SK-N-SH (cell line): ENCODE data around the gene CNTNAP2. TPM values are rescaled to one million over a fixed set of nuclear protein-coding genes. Genes with fewer than 3 reads are reported as not detected.

Experiments
- CTCF ChIA-PET: fragments of 300-600, 350-600 bp; formaldehyde crosslinking; extraction: SDS; loops from one replicate; lab custom pipeline; 2021; lab: Yijun Ruan, JAX
- POLR2A ChIA-PET: fragments of 350-600 bp; sonication (Branson Sonifier 250); formaldehyde crosslinking; extraction: SDS; loops from one replicate; lab custom pipeline; 2020; ENCODE audit warnings: antibody characterized with exemption, inconsistent platforms; lab: Yijun Ruan, JAX
- DNase-seq: peaks from one replicate; pipeline ENCODE4 v3.0.0; 2012
- H2AFZ ChIP-seq: fragments of 200-600 bp; sonication (generic); 2 replicates; pipeline ENCODE4 v1.8.1; 2016; ENCODE audit warnings: antibody characterized with exemption, mild to moderate bottlenecking, low read depth
- H3F3A ChIP-seq: fragments of 200-600 bp; sonication (generic); replicated peaks from 2 replicates; pipeline ENCODE3; 2016; ENCODE audit warnings: antibody characterized with exemption, mild to moderate bottlenecking; ENCODE audit not compliant: insufficient read depth
- H3K27ac ChIP-seq, 2 experiments: fragments of 200-500 bp in 1 of 2; fragments of 200-600 bp in 1 of 2; sonication (Bioruptor generic) in 1 of 2; sonication (generic), shearing (Covaris generic) in 1 of 2; 2 replicates each; pipeline versions ENCODE4 v1.5.1 to v1.6.1; 2014 to 2016; ENCODE audit warnings: low read depth in 2 of 2, inconsistent platforms in 1 of 2, low read length in 1 of 2, mild to moderate bottlenecking in 1 of 2, mixed read lengths in 1 of 2
- H3K27me3 ChIP-seq: fragments of 200-600 bp; sonication (generic), shearing (Covaris generic); 2 replicates; pipeline ENCODE4 v1.6.1; 2016; ENCODE audit warnings: mixed run types; ENCODE audit not compliant: insufficient read depth
- H3K36me3 ChIP-seq, 2 experiments: fragments of 200-500 bp in 1 of 2; fragments of 200-600 bp in 1 of 2; sonication (Bioruptor generic) in 1 of 2; sonication (generic) in 1 of 2; replicated peaks in 1 of 2; 2 replicates each; pipeline versions ENCODE3 to v1.5.1; 2014 to 2016; ENCODE audit warnings: low read length in 1 of 2, mild to moderate bottlenecking in 1 of 2; ENCODE audit not compliant: insufficient read depth in 2 of 2, control insufficient read depth in 1 of 2
- H3K4me1 ChIP-seq, 2 experiments: fragments of 200-500 bp in 1 of 2; fragments of 200-600 bp in 1 of 2; sonication (Bioruptor generic) in 1 of 2; sonication (generic), shearing (Covaris generic) in 1 of 2; 2 replicates each; pipeline versions ENCODE4 v1.5.1 to v1.6.1; 2014 to 2016; ENCODE audit warnings: low read depth in 1 of 2, low read length in 1 of 2, mixed run types in 1 of 2; ENCODE audit not compliant: insufficient read depth in 2 of 2, control insufficient read depth in 1 of 2
- H3K4me2 ChIP-seq: fragments of 200-600 bp; sonication (generic), shearing (Covaris generic); 2 replicates; pipeline ENCODE4 v1.6.1; 2017; ENCODE audit warnings: mixed run types
- H3K4me3 ChIP-seq, 2 experiments: fragments of 200-500 bp in 1 of 2; fragments of 200-600 bp in 1 of 2; sonication (Bioruptor generic) in 1 of 2; sonication (generic), shearing (Covaris generic) in 1 of 2; 2 replicates each; pipeline versions ENCODE4 v1.5.1 to v1.8.1; 2014 to 2016; ENCODE audit warnings: low read depth in 2 of 2, inconsistent platforms in 1 of 2, low read length in 1 of 2, mild to moderate bottlenecking in 1 of 2, mixed read lengths in 1 of 2, moderate library complexity in 1 of 2
- H3K79me2 ChIP-seq: fragments of 200-600 bp; sonication (generic); 2 replicates; pipeline ENCODE4 v1.8.1; 2017; ENCODE audit warnings: mild to moderate bottlenecking; ENCODE audit not compliant: insufficient read depth
- H3K9ac ChIP-seq: fragments of 200-600 bp; sonication (generic); 2 replicates; pipeline ENCODE4 v1.6.1; 2017; ENCODE audit warnings: mixed run types
- H3K9me2 ChIP-seq: fragments of 200-600 bp; sonication (generic); 2 replicates; pipeline ENCODE4 v1.6.1; 2017; ENCODE audit warnings: mixed run types
- H3K9me3 ChIP-seq: fragments of 200-600 bp; sonication (generic); 2 replicates; pipeline ENCODE4 v1.6.1; 2017; ENCODE audit warnings: mixed run types, mild to moderate bottlenecking, moderate library complexity
- H4K20me1 ChIP-seq: fragments of 200-600 bp; sonication (generic); 2 replicates; pipeline ENCODE4 v1.6.1; 2017; ENCODE audit warnings: mild to moderate bottlenecking, mixed run types; ENCODE audit not compliant: insufficient read depth
- ELF1 ChIP-seq: IDR thresholded peaks from 2 replicates; pipeline ENCODE4 v1.4.0; 2012
- EP300 ChIP-seq, 2 experiments: IDR thresholded peaks; 2 replicates each; pipeline versions ENCODE4 v1.4.0 to v1.6.1; 2012; ENCODE audit warnings: borderline replicate concordance in 1 of 2, low read depth in 1 of 2, low read length in 1 of 2
- FOXJ3 ChIP-seq: sonication (generic); formaldehyde crosslinking; IDR thresholded peaks from 2 replicates; pipeline ENCODE4 v1.5.1; 2020; ENCODE audit warnings: mild to moderate bottlenecking, missing genetic modification reagents
- FOXM1 ChIP-seq: IDR thresholded peaks from 2 replicates; pipeline ENCODE4 v1.4.0; 2012; ENCODE audit warnings: low read depth, mild to moderate bottlenecking
- GABPA ChIP-seq: IDR thresholded peaks from 2 replicates; pipeline ENCODE4 v1.4.0; 2012; ENCODE audit warnings: low read depth, mild to moderate bottlenecking
- JUND ChIP-seq: IDR thresholded peaks from 2 replicates; pipeline ENCODE4 v1.4.0; 2012
- MEF2A ChIP-seq: IDR thresholded peaks from 2 replicates; pipeline ENCODE4 v1.4.0; 2012; ENCODE audit warnings: low read depth, borderline replicate concordance
- NFIC ChIP-seq: IDR thresholded peaks from 2 replicates; pipeline ENCODE4 v1.4.0; 2012; ENCODE audit warnings: borderline replicate concordance
- POLR2AphosphoS5 ChIP-seq: IDR thresholded peaks from 2 replicates; pipeline ENCODE4 v1.6.1; 2012; ENCODE audit warnings: low read depth, low read length
- RAD21 ChIP-seq: IDR thresholded peaks from 2 replicates; pipeline ENCODE4 v1.6.1; 2012; ENCODE audit warnings: mild to moderate bottlenecking, low read length
- RCOR1 ChIP-seq: fragments of 150-350 bp; IDR thresholded peaks from 2 replicates; pipeline ENCODE4 v1.6.1; 2017; ENCODE audit warnings: antibody characterized with exemption, low read length
- RXRA ChIP-seq: IDR thresholded peaks from 2 replicates; pipeline ENCODE4 v1.4.0; 2012; ENCODE audit warnings: low read depth, mild to moderate bottlenecking, borderline replicate concordance
- TCF12 ChIP-seq: IDR thresholded peaks from 2 replicates; pipeline ENCODE4 v1.4.0; 2012
- TEAD4 ChIP-seq: IDR thresholded peaks from 2 replicates; pipeline ENCODE4 v1.4.0; 2012; ENCODE audit warnings: mild to moderate bottlenecking, borderline replicate concordance; ENCODE audit not compliant: insufficient read depth
- WGBS: methylation state at CpG from one replicate; pipeline ENCODE4 v1.1.6; 2017; ENCODE audit warnings: low lambda C conversion rate; 5-methylcytosine and 5-hydroxymethylcytosine counted together
- polyA plus RNA-seq, 3 experiments: library from polyadenylated mRNA; depleted of rRNA; stranded (reverse); fragments of >200 nt; gene quantifications; 2 replicates each; pipeline ENCODE4 v1.2.3, GENCODE V29; 2012
- TF ChIP-seq, protein P1 (sequence below): IDR thresholded peaks from 2 replicates; pipeline ENCODE4 v1.4.0; 2012; ENCODE audit warnings: low read depth, borderline replicate concordance
- TF ChIP-seq, protein P2 (sequence below): IDR thresholded peaks from 2 replicates; pipeline ENCODE4 v1.6.1; 2012; ENCODE audit warnings: mild to moderate bottlenecking, low read depth, low read length, moderate library complexity

CNTNAP2 gene
- polyA plus RNA-seq, 1 of the 3 experiments (the other 2 are of a cell fraction), result 3.4 TPM

DNA sequence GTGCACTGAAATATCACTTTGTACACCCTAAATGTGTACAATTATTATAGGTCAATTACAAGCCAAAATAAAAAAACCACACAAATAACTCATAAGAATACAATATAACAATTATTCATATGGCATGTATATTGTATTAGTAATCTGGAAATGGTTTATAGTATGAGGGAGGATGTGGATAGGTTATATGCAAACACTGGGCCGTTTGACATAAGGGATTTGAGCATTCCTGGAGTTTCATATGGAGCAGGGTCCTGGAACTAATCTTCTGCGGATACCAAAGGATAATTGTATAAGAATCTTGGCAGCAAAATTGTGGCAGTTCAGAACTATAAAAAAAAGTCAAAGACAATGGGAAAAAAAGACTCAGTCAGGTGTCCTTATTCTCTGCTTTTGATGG lies 619.4 kb downstream of the CNTNAP2 start:
- H3K79me2 ChIP-seq, result no peaks in the 10 kb centered on the region
- 39% methylated on average over 2 of the region's 2 CpGs for WGBS
- no peaks in the 10 kb centered on the region for H3K36me3 ChIP-seq
- H3K9ac ChIP-seq, result no peak overlapping the region
- H2AFZ ChIP-seq, result no peak overlapping the region
- POLR2A ChIA-PET, result no interaction called here
- TF ChIP-seq TCF12 (no peak), MEF2A (no peak), RCOR1 (no peak), RAD21 (no peak), FOXM1 (no peak), EP300 (IDR thresholded peaks at IDR 0.05; ENCODE audit: borderline replicate concordance in 1 of 2, low read depth in 1 of 2, low read length in 1 of 2) (no peak), TEAD4 (no peak), FOXJ3 (CRISPR knock-in tag) (no peak), POLR2AphosphoS5 (no peak), GABPA (no peak), JUND (no peak), NFIC (no peak), RXRA (no peak), ELF1 (no peak)
- TF ChIP-seq, protein P1, sequence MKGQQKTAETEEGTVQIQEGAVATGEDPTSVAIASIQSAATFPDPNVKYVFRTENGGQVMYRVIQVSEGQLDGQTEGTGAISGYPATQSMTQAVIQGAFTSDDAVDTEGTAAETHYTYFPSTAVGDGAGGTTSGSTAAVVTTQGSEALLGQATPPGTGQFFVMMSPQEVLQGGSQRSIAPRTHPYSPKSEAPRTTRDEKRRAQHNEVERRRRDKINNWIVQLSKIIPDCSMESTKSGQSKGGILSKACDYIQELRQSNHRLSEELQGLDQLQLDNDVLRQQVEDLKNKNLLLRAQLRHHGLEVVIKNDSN, result no peak
- TF ChIP-seq, protein P2, sequence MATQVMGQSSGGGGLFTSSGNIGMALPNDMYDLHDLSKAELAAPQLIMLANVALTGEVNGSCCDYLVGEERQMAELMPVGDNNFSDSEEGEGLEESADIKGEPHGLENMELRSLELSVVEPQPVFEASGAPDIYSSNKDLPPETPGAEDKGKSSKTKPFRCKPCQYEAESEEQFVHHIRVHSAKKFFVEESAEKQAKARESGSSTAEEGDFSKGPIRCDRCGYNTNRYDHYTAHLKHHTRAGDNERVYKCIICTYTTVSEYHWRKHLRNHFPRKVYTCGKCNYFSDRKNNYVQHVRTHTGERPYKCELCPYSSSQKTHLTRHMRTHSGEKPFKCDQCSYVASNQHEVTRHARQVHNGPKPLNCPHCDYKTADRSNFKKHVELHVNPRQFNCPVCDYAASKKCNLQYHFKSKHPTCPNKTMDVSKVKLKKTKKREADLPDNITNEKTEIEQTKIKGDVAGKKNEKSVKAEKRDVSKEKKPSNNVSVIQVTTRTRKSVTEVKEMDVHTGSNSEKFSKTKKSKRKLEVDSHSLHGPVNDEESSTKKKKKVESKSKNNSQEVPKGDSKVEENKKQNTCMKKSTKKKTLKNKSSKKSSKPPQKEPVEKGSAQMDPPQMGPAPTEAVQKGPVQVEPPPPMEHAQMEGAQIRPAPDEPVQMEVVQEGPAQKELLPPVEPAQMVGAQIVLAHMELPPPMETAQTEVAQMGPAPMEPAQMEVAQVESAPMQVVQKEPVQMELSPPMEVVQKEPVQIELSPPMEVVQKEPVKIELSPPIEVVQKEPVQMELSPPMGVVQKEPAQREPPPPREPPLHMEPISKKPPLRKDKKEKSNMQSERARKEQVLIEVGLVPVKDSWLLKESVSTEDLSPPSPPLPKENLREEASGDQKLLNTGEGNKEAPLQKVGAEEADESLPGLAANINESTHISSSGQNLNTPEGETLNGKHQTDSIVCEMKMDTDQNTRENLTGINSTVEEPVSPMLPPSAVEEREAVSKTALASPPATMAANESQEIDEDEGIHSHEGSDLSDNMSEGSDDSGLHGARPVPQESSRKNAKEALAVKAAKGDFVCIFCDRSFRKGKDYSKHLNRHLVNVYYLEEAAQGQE, result no peak
- TF ChIP-seq, all 33 proteins: peak for 0
- Histone ChIP-seq H3K4me3 (no peak overlapping the region), H3K9me3 (peaks cover 11% of the 10 kb centered on the region; the same call in 1 of the 2 replicates), H3K27me3 (no peaks in the 10 kb centered on the region), H3K4me2 (no peak overlapping the region), H3F3A (no peaks in the 10 kb centered on the region), H3K9me2 (no peaks in the 10 kb centered on the region), H4K20me1 (no peaks in the 10 kb centered on the region), H3K27ac (no peak overlapping the region), H3K4me1 (no peaks in the 10 kb centered on the region; a peak in 1 of 4 replicates)
- CTCF ChIA-PET, result interaction anchor here (1.4 kb wide), 1 partner anchor 24 kb away, joined by 3 read pairs; no protein-coding TSS in a partner anchor
- DNase-seq, result no peak
